Right kidney (tissue), 1 donor: ENCODE measurements around the gene BPIFA3.

Experiments used
- DNase-seq: peaks from one replicate; pipeline ENCODE4 v3.0.0-alpha.2; 2016

BPIFA3 gene

GRCh38 chr20:33224399-33224798, 7.2 kb downstream of the BPIFA3 start:
- DNase-seq, result no peak

DNA sequence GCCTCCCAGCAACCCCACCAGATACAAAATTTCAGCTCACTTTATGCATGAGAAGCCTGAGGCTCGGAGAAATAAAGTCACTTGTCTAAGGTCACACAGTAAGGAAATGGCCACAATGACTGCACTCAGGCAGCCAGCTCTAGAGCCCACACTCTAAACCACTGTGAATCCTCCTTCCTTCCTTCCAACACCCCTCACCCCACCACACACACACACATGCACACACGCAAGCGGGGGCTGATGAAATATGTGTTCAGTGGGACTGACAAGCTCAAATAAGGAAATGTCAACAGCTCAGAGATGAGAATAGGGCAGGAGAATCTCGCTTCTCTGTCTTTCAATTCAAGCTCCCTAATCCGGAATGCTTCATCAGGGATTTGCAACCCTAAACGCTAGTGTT, 12.7 kb downstream of the BPIFA3 start:
- no peak for DNase-seq

GRCh38 chr20:33231237-33231636, 14.1 kb downstream of the BPIFA3 start:
- DNase-seq, result no peak

- no peak for DNase-seq
Measured at GRCh38 chr20:33232486-33233072, 15.4 kb downstream of the BPIFA3 start.

DNA sequence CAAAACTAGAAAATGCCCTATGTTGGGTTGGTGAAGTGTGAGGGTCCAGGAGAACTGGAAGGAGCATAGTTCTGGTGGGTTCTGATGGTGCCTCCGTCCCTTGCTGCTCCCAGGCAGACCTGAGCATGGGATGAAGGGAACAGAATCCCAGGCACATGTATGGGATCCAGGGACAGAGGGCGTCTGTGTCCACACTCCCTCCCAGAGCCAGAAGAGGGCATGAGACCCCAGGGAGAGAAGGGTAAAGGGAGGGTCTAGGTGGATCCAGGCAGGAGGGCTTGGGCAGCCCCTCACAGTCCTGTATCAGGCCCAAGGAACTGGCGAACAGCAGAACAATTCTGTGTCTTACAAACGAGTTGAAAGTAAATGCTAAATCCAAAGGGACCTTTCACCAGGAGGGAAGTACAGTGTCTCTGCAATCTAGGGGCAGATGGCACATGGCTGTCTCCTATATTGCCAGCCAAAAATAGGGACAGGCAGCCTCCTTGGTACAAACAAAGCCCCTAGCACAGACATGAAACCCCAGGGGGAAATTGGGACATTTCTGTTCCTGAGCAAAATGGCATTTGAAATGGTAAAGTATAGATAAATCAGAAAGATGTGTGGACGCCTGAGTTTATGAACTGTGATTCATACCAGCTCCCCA, 16.1 kb downstream of the BPIFA3 start:
- DNase-seq, result no peak

- no peak for DNase-seq
Measured at GRCh38 chr20:33234050-33234449, 16.9 kb downstream of the BPIFA3 start.

- DNase-seq, result no peak
Measured at GRCh38 chr20:33235696-33236095, 18.5 kb downstream of the BPIFA3 start, which contains the start of gene BPIFA1. TSS of gene BPIFA1 (plus strand) at chr20:33235996. CDS start at chr20:33237712, 1,716 bp downstream.

GRCh38 chr20:33236351-33236750, 19.2 kb downstream of the BPIFA3 start:
- DNase-seq, result no peak

GRCh38 chr20:33237989-33238388, 20.8 kb downstream of the BPIFA3 start:
- no peak for DNase-seq

DNA sequence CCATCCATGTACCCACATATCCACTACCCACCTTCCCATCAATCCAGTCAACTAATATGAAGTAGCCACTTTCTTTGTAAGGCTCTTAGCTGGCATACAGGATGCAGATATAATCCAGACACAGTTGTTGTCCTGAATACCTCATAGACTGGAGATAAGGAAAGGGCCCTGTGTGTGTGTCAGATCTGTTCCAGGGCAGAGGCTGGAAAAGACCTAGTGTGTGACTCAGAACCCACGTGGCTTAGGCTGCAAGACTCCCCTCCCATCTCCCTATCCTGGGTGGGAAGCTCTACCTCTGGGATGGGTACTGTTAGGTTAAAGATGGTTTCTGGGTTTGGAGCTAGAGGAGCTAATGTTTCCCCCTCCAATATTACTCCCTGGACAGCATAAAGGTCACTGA, 22.3 kb downstream of the BPIFA3 start:
- DNase-seq, result no peak

DNA sequence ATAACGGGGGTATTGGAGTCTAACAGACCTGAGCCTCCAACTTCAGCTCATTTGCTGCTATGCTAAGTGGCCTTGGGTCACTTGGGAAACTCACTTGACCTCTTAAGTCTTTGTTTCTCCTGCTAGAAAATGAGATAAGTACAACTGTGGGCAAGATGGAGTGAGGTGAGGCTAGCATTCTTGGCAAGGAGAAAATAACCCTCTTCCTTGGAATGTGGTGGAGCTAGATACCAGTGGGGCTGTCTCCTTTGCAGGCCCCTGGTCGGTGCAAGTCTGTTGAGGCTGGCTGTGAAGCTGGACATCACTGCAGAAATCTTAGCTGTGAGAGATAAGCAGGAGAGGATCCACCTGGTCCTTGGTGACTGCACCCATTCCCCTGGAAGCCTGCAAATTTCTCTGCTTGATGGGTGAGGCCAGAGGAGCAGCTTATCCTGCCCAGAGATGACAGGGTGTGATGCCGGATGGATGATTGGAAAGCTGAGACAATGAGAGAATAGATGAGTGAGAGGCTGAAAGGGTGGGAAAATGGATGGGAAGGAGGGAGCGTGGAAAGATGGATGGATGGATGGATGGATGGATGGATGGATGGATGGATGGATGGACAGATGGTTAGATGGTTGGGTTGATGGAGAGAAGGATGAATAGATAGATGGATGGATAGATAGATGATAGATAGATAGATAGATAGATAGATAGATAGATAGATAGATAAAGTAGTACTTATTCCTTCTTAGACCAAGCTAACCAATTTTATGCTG, 23.0 kb downstream of the BPIFA3 start:
- no peak for DNase-seq

DNA sequence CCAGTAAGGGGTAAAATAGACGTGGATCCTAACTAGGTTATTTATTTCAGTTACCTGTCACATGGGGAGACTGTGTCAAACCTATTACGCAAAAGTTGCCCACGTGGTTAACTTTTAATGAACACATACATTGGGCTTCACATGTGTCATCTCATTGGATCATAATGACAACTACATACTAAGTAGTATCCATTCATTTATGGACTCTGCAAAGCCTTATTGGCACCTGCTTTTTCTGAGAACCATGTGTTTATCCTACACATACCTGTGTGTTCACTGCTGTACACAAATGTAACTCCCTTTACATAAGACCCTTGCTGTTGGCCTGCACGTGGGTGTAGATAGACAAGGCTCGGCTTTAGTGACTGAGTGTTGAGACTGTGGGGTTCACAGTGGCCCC, 23.8 kb downstream of the BPIFA3 start:
- no peak for DNase-seq

GRCh38 chr20:33242319-33243100, 25.4 kb downstream of the BPIFA3 start:
- DNase-seq, result no peak

DNA sequence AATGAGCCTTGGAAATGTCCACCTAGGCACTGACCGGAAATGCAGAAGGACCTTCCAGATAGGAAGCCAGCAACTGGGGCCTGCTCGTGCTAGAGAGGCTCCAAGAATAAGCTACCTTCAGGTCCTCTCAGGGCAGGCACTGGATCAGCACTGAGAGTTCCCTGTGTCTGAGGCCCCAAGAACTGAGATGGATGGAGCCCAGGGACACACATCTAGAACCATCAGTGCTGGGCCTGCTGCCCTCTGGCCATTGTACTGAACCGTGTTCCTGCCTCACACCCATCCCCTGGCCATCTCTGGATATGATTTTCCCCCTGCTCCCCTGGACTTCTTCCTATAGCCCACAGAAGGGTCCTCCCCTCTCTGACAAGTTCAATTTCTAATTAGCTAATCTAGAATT, 28.9 kb downstream of the BPIFA3 start:
- no peak for DNase-seq

- no peak for DNase-seq
Measured at GRCh38 chr20:33249456-33249855, 32.3 kb downstream of the BPIFA3 start.

GRCh38 chr20:33250666-33251065, 33.5 kb downstream of the BPIFA3 start:
- no peak for DNase-seq

DNA sequence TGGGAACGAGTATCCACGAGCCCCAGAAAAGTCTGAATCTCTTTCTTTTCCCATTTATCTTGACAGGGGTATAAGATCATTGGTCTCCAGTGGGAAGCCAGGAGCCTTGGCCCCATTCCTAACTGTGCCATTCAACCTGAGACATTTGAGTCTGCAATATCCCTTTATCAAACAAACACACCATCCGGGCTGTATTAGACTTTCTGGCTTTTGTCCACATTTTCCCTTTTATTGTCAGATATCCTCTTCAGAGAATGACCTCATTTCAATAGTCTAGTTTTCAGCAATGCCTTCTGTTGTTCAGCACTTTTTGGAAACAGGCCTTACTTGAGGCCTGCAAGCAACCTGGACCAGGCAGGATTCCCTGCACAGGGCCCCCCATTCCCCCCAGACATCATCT, 34.3 kb downstream of the BPIFA3 start:
- DNase-seq, result no peak

DNA sequence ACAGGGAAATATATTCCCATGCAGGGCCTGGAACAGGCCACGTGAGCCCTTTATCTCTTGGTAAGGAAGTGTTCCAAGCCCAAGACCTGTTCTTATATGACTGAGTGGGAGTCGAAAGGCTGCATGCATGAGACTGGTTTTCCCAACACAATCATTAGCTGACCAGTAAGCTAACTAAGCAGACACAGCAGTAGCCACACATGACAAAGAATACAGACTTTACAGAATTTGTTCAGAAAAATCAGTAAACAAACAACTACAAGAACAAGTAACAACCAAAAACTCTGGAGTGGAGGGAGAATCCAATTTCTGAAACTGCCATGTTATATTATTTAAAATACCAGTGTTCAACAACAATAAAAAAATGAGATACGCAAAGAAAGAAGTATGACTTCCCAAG, 35.3 kb downstream of the BPIFA3 start:
- DNase-seq, result no peak

GRCh38 chr20:33255005-33255404, 37.9 kb downstream of the BPIFA3 start:
- DNase-seq, result no peak

GRCh38 chr20:33257237-33257636, 40.1 kb downstream of the BPIFA3 start:
- no peak for DNase-seq

GRCh38 chr20:33259371-33259770, 42.2 kb downstream of the BPIFA3 start:
- no peak for DNase-seq

GRCh38 chr20:33261465-33261864, 44.3 kb downstream of the BPIFA3 start:
- DNase-seq, result no peak

- no peak for DNase-seq
Measured at GRCh38 chr20:33262658-33263065, 45.5 kb downstream of the BPIFA3 start.
